ENCODE measurements around the gene NF1.

Gene NF1

DNA sequence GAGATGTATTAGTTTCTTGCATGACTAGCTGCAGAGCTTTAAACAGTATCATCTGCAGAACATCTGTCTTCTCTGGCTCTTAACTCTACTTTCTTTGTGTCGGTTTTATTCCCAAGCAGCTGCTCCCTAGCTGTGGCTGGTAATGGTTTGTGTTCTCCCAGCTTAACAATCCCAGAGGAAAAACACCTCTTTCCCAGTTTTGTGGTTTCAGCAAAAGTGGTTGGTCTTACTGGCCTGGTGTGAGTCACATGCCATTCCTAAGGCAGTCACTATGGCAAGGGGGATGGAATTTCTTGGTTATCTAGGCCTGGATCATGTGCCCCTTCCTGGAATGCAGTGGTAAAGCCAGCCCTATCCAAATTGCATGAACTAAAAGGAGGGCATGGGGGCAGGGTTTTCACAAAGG lies 174.8 kb downstream of the NF1 start:
- H3K4me3 ChIP-seq (replicated peaks in 1 of 2; ENCODE audit: low read depth in 2 of 2, low read length in 2 of 2): no peak overlapping the region

DNA sequence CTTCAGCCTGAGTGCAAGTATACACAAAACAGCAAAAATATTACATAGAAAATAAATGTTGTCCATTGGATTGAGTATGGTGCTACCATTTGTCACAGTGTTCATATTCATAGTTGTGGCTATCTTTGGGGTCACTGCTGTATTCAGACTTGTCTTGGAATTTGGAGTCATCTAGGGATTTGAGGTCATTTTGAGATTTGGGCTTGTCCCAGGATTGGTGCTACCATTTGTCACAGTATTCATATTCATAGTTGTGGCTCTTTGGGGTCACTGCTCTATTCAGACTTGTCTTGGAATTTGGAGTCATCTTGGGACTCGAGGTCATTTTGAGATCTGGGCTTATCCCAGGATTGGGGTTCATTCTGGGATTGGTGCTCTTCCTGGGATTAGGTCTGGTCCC lies 177.5 kb downstream of the NF1 start:
- no peak overlapping the region for H3K4me3 ChIP-seq (replicated peaks in 1 of 2; ENCODE audit: low read depth in 2 of 2, low read length in 2 of 2)
- DNase-seq (ENCODE audit: low read depth in 2 of 2): no peak
- TF ChIP-seq, protein P1, sequence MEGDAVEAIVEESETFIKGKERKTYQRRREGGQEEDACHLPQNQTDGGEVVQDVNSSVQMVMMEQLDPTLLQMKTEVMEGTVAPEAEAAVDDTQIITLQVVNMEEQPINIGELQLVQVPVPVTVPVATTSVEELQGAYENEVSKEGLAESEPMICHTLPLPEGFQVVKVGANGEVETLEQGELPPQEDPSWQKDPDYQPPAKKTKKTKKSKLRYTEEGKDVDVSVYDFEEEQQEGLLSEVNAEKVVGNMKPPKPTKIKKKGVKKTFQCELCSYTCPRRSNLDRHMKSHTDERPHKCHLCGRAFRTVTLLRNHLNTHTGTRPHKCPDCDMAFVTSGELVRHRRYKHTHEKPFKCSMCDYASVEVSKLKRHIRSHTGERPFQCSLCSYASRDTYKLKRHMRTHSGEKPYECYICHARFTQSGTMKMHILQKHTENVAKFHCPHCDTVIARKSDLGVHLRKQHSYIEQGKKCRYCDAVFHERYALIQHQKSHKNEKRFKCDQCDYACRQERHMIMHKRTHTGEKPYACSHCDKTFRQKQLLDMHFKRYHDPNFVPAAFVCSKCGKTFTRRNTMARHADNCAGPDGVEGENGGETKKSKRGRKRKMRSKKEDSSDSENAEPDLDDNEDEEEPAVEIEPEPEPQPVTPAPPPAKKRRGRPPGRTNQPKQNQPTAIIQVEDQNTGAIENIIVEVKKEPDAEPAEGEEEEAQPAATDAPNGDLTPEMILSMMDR (IDR thresholded peaks at IDR 0.05; ENCODE audit: low read depth, low read length): no peak

More for the DNA sequence above, 174.8 kb downstream of the NF1 start:
- DNase-seq (ENCODE audit: low read depth in 2 of 2): peak; percentile 81 to 97
- TF ChIP-seq, protein P1 (IDR thresholded peaks at IDR 0.05; ENCODE audit: low read depth, low read length): no peak

DNA sequence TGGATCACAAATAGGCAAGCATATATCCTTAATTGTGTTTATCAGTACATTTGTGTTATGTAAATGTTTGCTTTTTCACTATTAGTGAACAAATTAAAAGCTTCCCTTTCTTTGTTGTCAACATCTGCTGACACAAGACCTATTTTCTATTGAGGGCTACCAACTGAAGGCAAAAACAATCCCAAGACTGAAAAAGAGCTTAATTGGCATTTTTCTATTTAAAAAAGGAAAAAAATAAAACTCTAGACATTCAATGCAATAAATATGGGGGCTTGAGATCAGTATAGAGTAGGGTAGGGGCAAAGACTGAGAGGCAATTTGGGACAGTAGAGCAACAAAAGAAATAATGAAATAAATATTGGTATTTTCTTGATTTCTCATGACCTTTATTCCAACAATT lies 178.0 kb downstream of the NF1 start:
- TF ChIP-seq, protein P1 (IDR thresholded peaks at IDR 0.05; ENCODE audit: low read depth, low read length): no peak
- DNase-seq (ENCODE audit: low read depth in 2 of 2): no peak
- H3K4me3 ChIP-seq (replicated peaks in 1 of 2; ENCODE audit: low read depth in 2 of 2, low read length in 2 of 2): no peak overlapping the region

DNA sequence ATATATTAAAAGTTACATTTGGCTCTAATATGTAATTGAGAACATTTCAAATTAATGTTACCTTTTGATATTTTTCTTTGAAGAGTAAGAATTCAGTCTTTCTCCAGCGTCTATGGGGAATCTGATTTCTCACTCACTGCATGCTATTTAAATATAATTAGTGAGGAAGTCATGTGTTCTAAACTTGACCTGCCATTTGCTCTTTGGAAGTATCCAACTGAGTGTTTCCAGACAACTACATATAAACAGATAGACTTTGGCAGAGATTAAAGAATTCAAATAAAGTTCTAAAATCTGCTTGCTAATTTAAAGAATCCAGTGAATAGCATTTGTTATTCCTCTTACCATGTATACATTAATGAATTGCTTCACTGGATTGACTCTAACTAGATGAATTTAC lies 178.7 kb downstream of the NF1 start:
- H3K4me3 ChIP-seq (replicated peaks in 1 of 2; ENCODE audit: low read depth in 2 of 2, low read length in 2 of 2): no peak overlapping the region
- peak in 1 of 2 donors; percentile 57 for DNase-seq (ENCODE audit: low read depth in 2 of 2)
- TF ChIP-seq, protein P1 (IDR thresholded peaks at IDR 0.05; ENCODE audit: low read depth, low read length): no peak

DNA sequence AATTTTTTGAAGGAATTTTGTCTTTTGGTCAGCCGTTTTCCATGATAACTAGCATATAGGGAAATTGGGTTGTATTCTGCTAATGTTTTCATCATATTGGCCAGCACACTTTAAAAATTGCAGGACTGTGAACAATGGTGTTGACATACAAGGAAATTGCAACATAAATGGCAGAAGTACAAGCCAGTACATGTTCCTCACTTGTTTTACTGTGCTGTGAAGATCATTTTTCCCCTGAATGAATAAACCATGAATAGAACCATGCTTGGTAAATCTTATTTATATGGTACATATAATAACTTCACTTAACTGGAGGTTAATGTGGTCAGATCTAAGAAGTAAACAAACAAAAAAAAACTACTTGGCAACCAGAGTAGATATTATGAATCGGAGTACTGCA lies 179.5 kb downstream of the NF1 start:
- TF ChIP-seq, protein P1 (IDR thresholded peaks at IDR 0.05; ENCODE audit: low read depth, low read length): no peak

DNA sequence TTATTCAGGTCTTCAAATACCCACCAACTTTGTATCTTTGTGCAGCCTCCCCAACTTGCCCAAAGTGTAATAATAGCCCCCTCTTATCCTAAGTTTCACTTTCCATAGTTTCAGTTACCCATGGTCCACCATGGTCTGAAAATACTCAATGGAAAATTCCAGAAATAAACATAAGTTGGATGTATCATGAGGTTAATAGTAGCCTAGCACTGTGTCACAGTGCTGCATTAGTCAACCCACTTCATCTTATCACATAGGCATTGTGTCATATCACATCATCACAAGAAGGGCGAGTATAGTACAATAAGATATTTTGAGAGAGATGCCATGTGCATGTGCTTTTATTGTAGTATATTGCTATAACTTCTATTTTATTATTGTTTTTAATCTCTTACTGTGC lies 180.3 kb downstream of the NF1 start:
- TF ChIP-seq, protein P1 (IDR thresholded peaks at IDR 0.05; ENCODE audit: low read depth, low read length): no peak
- DNase-seq (ENCODE audit: low read depth in 2 of 2): peak; percentile 9 to 36
- H3K4me3 ChIP-seq (replicated peaks in 1 of 2; ENCODE audit: low read depth in 2 of 2, low read length in 2 of 2): no peak overlapping the region

More for the DNA sequence above, 179.5 kb downstream of the NF1 start:
- DNase-seq (ENCODE audit: low read depth in 2 of 2): peak; percentile 86 to 90
- H3K4me3 ChIP-seq (replicated peaks in 1 of 2; ENCODE audit: low read depth in 2 of 2, low read length in 2 of 2): no peak overlapping the region

DNA sequence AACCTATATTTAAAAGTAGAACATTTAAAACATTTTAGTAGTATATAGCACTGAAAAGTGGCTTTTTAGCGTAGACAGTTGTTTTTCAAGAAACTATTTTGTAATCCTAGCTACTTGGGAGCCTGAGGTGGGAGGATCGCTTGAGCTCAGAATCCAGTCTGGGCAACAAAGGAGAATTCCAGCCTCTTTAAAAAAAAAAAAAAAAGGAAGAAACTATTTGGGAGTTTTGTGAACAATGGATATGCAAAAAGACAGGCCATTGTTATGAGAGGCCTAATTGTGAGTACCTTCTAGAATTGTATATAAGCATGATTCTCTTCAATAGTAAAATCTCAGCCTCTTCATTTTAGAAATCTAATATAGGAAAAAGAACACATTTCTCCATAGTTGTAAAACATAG lies 184.6 kb downstream of the NF1 start:
- TF ChIP-seq, protein P1 (IDR thresholded peaks at IDR 0.05; ENCODE audit: low read depth, low read length): no peak
- peak in 1 of 2 donors; percentile 43 for DNase-seq (ENCODE audit: low read depth in 2 of 2)
- H3K4me3 ChIP-seq (replicated peaks in 1 of 2; ENCODE audit: low read depth in 2 of 2, low read length in 2 of 2): no peak overlapping the region

Measured in cardiac fibroblast (primary cell).